ENCODE measurements around the gene PARVB. TPM values are rescaled to one million over a fixed set of nuclear protein-coding genes. Genes with fewer than 3 reads are reported as not detected.
A peak's percentile ranks its signal among the peaks of the same experiment; 100 is the strongest.

PARVB gene
- total and polyA plus RNA-seq, 5 donors from 2014 or later, result 3.7 to 20.6 (median 6.2) TPM

DNA sequence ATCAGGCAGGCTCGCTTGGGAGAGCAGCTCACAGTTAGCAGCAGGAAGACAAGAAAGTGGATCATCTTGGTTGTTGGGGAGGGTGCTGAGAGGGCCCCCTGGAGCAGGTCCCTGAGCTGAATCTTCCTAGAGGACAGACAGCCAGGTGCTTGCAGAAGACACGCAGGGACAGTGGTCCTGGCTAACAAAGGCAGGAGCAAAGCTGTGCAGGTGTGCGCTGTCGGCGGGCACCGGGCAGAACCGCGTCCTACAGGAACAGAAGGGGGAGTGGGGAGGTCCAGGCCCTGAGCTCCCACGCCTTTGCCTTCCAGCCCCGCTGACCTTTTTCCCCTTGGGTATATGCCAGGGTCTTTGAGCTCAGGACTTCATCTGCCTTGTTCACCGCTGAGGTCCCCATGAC lies 30.1 kb upstream of the PARVB start:
- Histone ChIP-seq H3K36me3 (ENCODE audit: control insufficient read depth, insufficient read depth, low read length) (peaks cover 44% of the 10 kb centered on the region), H3K27me3 (ENCODE audit: control insufficient read depth, insufficient read depth, low read length) (no peaks in the 10 kb centered on the region), H3K4me1 (ENCODE audit: control insufficient read depth, insufficient read depth, low read length, poor library complexity, severe bottlenecking) (peaks cover 18% of the 10 kb centered on the region), H3K9me3 (ENCODE audit: control insufficient read depth in 2 of 2, low read length in 2 of 2) (no peaks in the 10 kb centered on the region), H3K27ac (ENCODE audit: insufficient read depth, low read length, poor library complexity, severe bottlenecking) (no peak overlapping the region), H3K4me3 (ENCODE audit: low read depth, low read length) (no peak overlapping the region)
- Mint-ChIP-seq H3K27me3 (no peaks in the 10 kb centered on the region), H3K4me3 (peak overlapping the region in 3 of 4 donors; percentile 48 to 92 (median 69)), H3K27ac (peak overlapping the region; percentile 36 to 87 (median 76)), H3K36me3 (peaks cover 45% of the 10 kb centered on the region), H3K4me1 (peaks cover 10 to 36% (median 23%) of the 10 kb centered on the region in 4 donors), H3K9me3 (no peaks in the 10 kb centered on the region)
- DNase-seq (no peak), ATAC-seq (ENCODE audit: low read depth in 2 of 2) (no peak)

GRCh38 chr22:43994416-43994815 lies 29.7 kb upstream of the PARVB start:
- H3K27ac Mint-ChIP-seq, result peak overlapping the region in 2 of 3 donors; percentile 72 to 87
- no peaks in the 10 kb centered on the region for H3K27me3 Mint-ChIP-seq
- Histone ChIP-seq H3K4me3 (ENCODE audit: low read depth, low read length) (no peak overlapping the region), H3K36me3 (ENCODE audit: control insufficient read depth, insufficient read depth, low read length) (peaks cover 42% of the 10 kb centered on the region), H3K4me1 (ENCODE audit: control insufficient read depth, insufficient read depth, low read length, poor library complexity, severe bottlenecking) (peaks cover 18% of the 10 kb centered on the region), H3K27me3 (ENCODE audit: control insufficient read depth, insufficient read depth, low read length) (no peaks in the 10 kb centered on the region), H3K27ac (ENCODE audit: insufficient read depth, low read length, poor library complexity, severe bottlenecking) (no peak overlapping the region), H3K9me3 (ENCODE audit: control insufficient read depth in 2 of 2, low read length in 2 of 2) (no peaks in the 10 kb centered on the region)
- peaks cover 47% of the 10 kb centered on the region for H3K36me3 Mint-ChIP-seq
- peaks cover 10 to 36% (median 23%) of the 10 kb centered on the region in 4 donors for H3K4me1 Mint-ChIP-seq
- peak overlapping the region in 3 of 4 donors; percentile 48 to 93 (median 79) for H3K4me3 Mint-ChIP-seq
- no peaks in the 10 kb centered on the region for H3K9me3 Mint-ChIP-seq
- ATAC-seq (ENCODE audit: low read depth in 2 of 2), result no peak
- DNase-seq, result no peak

DNA sequence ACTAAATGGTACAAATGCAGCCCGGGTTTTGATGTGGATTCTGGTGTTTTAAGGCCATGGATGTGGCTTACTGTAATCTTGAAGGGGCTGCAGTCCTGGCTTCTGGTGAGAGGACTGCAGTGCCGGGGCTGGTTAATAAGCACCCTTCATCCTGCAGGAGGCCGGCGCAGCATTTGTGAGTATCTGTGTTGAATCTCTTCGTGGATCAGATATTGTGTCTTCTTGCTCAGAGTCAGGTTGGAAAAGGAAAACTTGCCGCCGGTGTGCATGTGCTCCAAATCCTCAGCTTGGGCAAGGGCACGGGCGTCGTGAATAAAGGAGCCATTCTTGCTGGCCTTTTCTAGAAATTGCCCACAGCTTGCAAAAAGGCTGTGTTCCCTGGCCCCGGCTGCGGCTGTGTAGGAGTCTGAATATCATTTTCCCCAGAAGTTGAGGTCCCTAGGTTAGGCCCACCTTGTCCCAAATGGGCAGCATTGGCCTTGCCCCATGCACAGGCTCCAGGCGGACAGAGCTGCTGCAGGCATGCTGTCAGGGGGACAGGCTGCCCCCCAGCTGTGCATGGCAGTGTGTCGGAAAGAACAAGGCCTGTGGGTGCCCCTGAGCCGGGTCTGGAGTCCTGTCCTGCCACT lies 28.9 kb upstream of the PARVB start:
- ATAC-seq (ENCODE audit: low read depth in 2 of 2) (no peak), DNase-seq (no peak)
- H3K4me1 Mint-ChIP-seq, result peaks cover 10 to 36% (median 21%) of the 10 kb centered on the region in 4 donors
- no peaks in the 10 kb centered on the region for H3K9me3 Mint-ChIP-seq
- Histone ChIP-seq H3K4me3 (ENCODE audit: low read depth, low read length) (peak overlapping the region; percentile 79), H3K36me3 (ENCODE audit: control insufficient read depth, insufficient read depth, low read length) (peaks cover 35% of the 10 kb centered on the region), H3K27ac (ENCODE audit: insufficient read depth, low read length, poor library complexity, severe bottlenecking) (no peak overlapping the region), H3K27me3 (ENCODE audit: control insufficient read depth, insufficient read depth, low read length) (no peaks in the 10 kb centered on the region), H3K9me3 (ENCODE audit: control insufficient read depth in 2 of 2, low read length in 2 of 2) (no peaks in the 10 kb centered on the region), H3K4me1 (ENCODE audit: control insufficient read depth, insufficient read depth, low read length, poor library complexity, severe bottlenecking) (peaks cover 18% of the 10 kb centered on the region)
- no peaks in the 10 kb centered on the region for H3K27me3 Mint-ChIP-seq
- peak overlapping the region; percentile 79 to 93 (median 93) for H3K4me3 Mint-ChIP-seq
- H3K36me3 Mint-ChIP-seq, result peaks cover 40% of the 10 kb centered on the region
- peak overlapping the region; percentile 66 to 87 (median 72) for H3K27ac Mint-ChIP-seq

GRCh38 chr22:43995798-43996169 lies 28.3 kb upstream of the PARVB start:
- H3K9me3 Mint-ChIP-seq, result no peaks in the 10 kb centered on the region
- peak overlapping the region; percentile 87 to 97 (median 93) for H3K4me3 Mint-ChIP-seq
- DNase-seq (no peak), ATAC-seq (ENCODE audit: low read depth in 2 of 2) (no peak)
- peaks cover 36% of the 10 kb centered on the region for H3K36me3 Mint-ChIP-seq
- peak overlapping the region; percentile 89 to 95 (median 93) for H3K27ac Mint-ChIP-seq
- H3K27me3 Mint-ChIP-seq, result no peaks in the 10 kb centered on the region
- no peaks in the 10 kb centered on the region for H3K9me3 ChIP-seq (ENCODE audit: control insufficient read depth in 2 of 2, low read length in 2 of 2)
- H3K36me3 ChIP-seq (ENCODE audit: control insufficient read depth, insufficient read depth, low read length), result peaks cover 32% of the 10 kb centered on the region
- H3K27ac ChIP-seq (ENCODE audit: insufficient read depth, low read length, poor library complexity, severe bottlenecking), result peak overlapping the region; percentile 73
- peak overlapping the region; percentile 79 for H3K4me3 ChIP-seq (ENCODE audit: low read depth, low read length)
- H3K4me1 ChIP-seq (ENCODE audit: control insufficient read depth, insufficient read depth, low read length, poor library complexity, severe bottlenecking), result peaks cover 18% of the 10 kb centered on the region
- no peaks in the 10 kb centered on the region for H3K27me3 ChIP-seq (ENCODE audit: control insufficient read depth, insufficient read depth, low read length)
- peaks cover 10 to 36% (median 21%) of the 10 kb centered on the region in 4 donors for H3K4me1 Mint-ChIP-seq

GRCh38 chr22:43996170-43996980 lies 27.7 kb upstream of the PARVB start:
- H3K27me3 Mint-ChIP-seq, result no peaks in the 10 kb centered on the region
- H3K9me3 Mint-ChIP-seq, result no peaks in the 10 kb centered on the region
- peak overlapping the region; percentile 87 to 97 (median 93) for H3K4me3 Mint-ChIP-seq
- H3K36me3 ChIP-seq (ENCODE audit: control insufficient read depth, insufficient read depth, low read length), result peaks cover 27% of the 10 kb centered on the region
- H3K4me1 ChIP-seq (ENCODE audit: control insufficient read depth, insufficient read depth, low read length, poor library complexity, severe bottlenecking), result peaks cover 18% of the 10 kb centered on the region
- H3K27me3 ChIP-seq (ENCODE audit: control insufficient read depth, insufficient read depth, low read length), result no peaks in the 10 kb centered on the region
- peaks cover 32% of the 10 kb centered on the region for H3K36me3 Mint-ChIP-seq
- DNase-seq (peak; percentile 47 to 84 (median 66)), ATAC-seq (ENCODE audit: low read depth in 2 of 2) (peak; percentile 73 to 80)
- H3K4me3 ChIP-seq (ENCODE audit: low read depth, low read length), result peak overlapping the region; percentile 79
- no peaks in the 10 kb centered on the region for H3K9me3 ChIP-seq (ENCODE audit: control insufficient read depth in 2 of 2, low read length in 2 of 2)
- peaks cover 10 to 36% (median 21%) of the 10 kb centered on the region in 4 donors for H3K4me1 Mint-ChIP-seq
- H3K27ac ChIP-seq (ENCODE audit: insufficient read depth, low read length, poor library complexity, severe bottlenecking), result peak overlapping the region; percentile 73
- H3K27ac Mint-ChIP-seq, result peak overlapping the region; percentile 89 to 95 (median 93)

- peak overlapping the region; percentile 79 for H3K4me3 ChIP-seq (ENCODE audit: low read depth, low read length)
- no peaks in the 10 kb centered on the region for H3K27me3 ChIP-seq (ENCODE audit: control insufficient read depth, insufficient read depth, low read length)
- Mint-ChIP-seq H3K27ac (peak overlapping the region; percentile 89 to 95 (median 93)), H3K27me3 (no peaks in the 10 kb centered on the region), H3K36me3 (peaks cover 26% of the 10 kb centered on the region), H3K9me3 (no peaks in the 10 kb centered on the region), H3K4me3 (peak overlapping the region; percentile 87 to 97 (median 93)), H3K4me1 (peaks cover 10 to 36% (median 21%) of the 10 kb centered on the region in 4 donors)
- peaks cover 22% of the 10 kb centered on the region for H3K36me3 ChIP-seq (ENCODE audit: control insufficient read depth, insufficient read depth, low read length)
- peak overlapping the region; percentile 73 for H3K27ac ChIP-seq (ENCODE audit: insufficient read depth, low read length, poor library complexity, severe bottlenecking)
- DNase-seq (no peak), ATAC-seq (ENCODE audit: low read depth in 2 of 2) (no peak)
- peaks cover 18% of the 10 kb centered on the region for H3K4me1 ChIP-seq (ENCODE audit: control insufficient read depth, insufficient read depth, low read length, poor library complexity, severe bottlenecking)
- H3K9me3 ChIP-seq (ENCODE audit: control insufficient read depth in 2 of 2, low read length in 2 of 2), result no peaks in the 10 kb centered on the region
Observed at GRCh38 chr22:43996981-43997265, 27.2 kb upstream of the PARVB start.

- Histone ChIP-seq H3K9me3 (ENCODE audit: control insufficient read depth in 2 of 2, low read length in 2 of 2) (no peaks in the 10 kb centered on the region), H3K36me3 (ENCODE audit: control insufficient read depth, insufficient read depth, low read length) (peaks cover 13% of the 10 kb centered on the region), H3K4me3 (ENCODE audit: low read depth, low read length) (no peak overlapping the region), H3K27ac (ENCODE audit: insufficient read depth, low read length, poor library complexity, severe bottlenecking) (no peak overlapping the region), H3K27me3 (ENCODE audit: control insufficient read depth, insufficient read depth, low read length) (no peaks in the 10 kb centered on the region), H3K4me1 (ENCODE audit: control insufficient read depth, insufficient read depth, low read length, poor library complexity, severe bottlenecking) (peaks cover 18% of the 10 kb centered on the region)
- Mint-ChIP-seq H3K4me1 (peaks cover 4 to 29% (median 15%) of the 10 kb centered on the region in 4 donors), H3K27me3 (no peaks in the 10 kb centered on the region), H3K36me3 (peaks cover 17% of the 10 kb centered on the region), H3K4me3 (peak overlapping the region in 2 of 4 donors; percentile 66 to 68), H3K27ac (peak overlapping the region in 1 of 3 donors; percentile 48), H3K9me3 (no peaks in the 10 kb centered on the region)
- DNase-seq (no peak), ATAC-seq (ENCODE audit: low read depth in 2 of 2) (no peak)
Observed at GRCh38 chr22:43998679-43999264, 25.3 kb upstream of the PARVB start.

Data from CD4-positive, CD25-positive, alpha-beta regulatory T cell (primary cell).